ENCODE measurements around the gene BRCA2. TPM values are rescaled to one million over a fixed set of nuclear protein-coding genes. Genes with fewer than 3 reads are reported as not detected.

BRCA2 gene
- total RNA-seq, 1 experiment from 2014 or later = 16.8 TPM

GRCh38 chr13:32320528-32320927 lies 5.2 kb downstream of the BRCA2 start:
- Histone ChIP-seq H3K9ac (ENCODE audit: low read length) (no peak overlapping the region), H3K4me3 (ENCODE audit: low read length) (no peak overlapping the region), H3K27ac (ENCODE audit: low read length) (peak overlapping the region; percentile 61), H3K4me1 (ENCODE audit: insufficient read depth, low read length) (peaks cover 28% of the 10 kb centered on the region), H3K36me3 (ENCODE audit: low read depth, low read length) (no peaks in the 10 kb centered on the region; the same call in 1 of the 2 replicates), H3K27me3 (ENCODE audit: low read length) (no peaks in the 10 kb centered on the region), H4K20me1 (ENCODE audit: low read length) (no peaks in the 10 kb centered on the region), H3K79me2 (ENCODE audit: low read length) (peaks cover 12% of the 10 kb centered on the region), H3K9me2 (replicated peaks; ENCODE audit: low read length) (no peaks in the 10 kb centered on the region), H3K4me2 (ENCODE audit: low read length) (peak overlapping the region; percentile 58), H2AFZ (ENCODE audit: low read length) (no peak overlapping the region), H3K9me3 (ENCODE audit: low read length) (no peaks in the 10 kb centered on the region), H3F3A (ENCODE audit: low read length, unreplicated experiment) (no peaks in the 10 kb centered on the region)
- BruUV-seq (replicated peaks) = no TSS peak
- POLR2A ChIA-PET (ENCODE audit: unreplicated experiment) = no interaction called here
- DNase-seq (peak; percentile 62), ATAC-seq (peak; percentile 62)
- TF ChIP-seq CTCF (conservative IDR thresholded peaks at IDR 0.05; ENCODE audit: low read depth, low read length) (no peak), EZH2phosphoT487 (IDR thresholded peaks at IDR 0.05; ENCODE audit: borderline replicate concordance, low read length) (no peak), EZH2 (IDR thresholded peaks at IDR 0.05; ENCODE audit: low read length, unreplicated experiment) (no peak)
- CTCF ChIA-PET = no interaction called here
- intact Hi-C loops (cut with micrococcal nuclease) = no loop called here

GRCh38 chr13:32323912-32324311 lies 8.6 kb downstream of the BRCA2 start:
- DNase-seq = peak; percentile 57
- 0 out of 2 replicates have a peak overlapping the region, but pooled peaks have one; percentile 16 for H3K27ac ChIP-seq (ENCODE audit: low read length)

More at GRCh38 chr13:32323912-32324311, 8.6 kb downstream of the BRCA2 start:
- ChIA-PET POLR2A (ENCODE audit: unreplicated experiment) (no interaction called here), CTCF (no interaction called here)
- no peaks in the 10 kb centered on the region for H3K79me2 ChIP-seq (ENCODE audit: low read length)
- H3K9ac ChIP-seq (ENCODE audit: low read length) = no peak overlapping the region
- no peaks in the 10 kb centered on the region for H4K20me1 ChIP-seq (ENCODE audit: low read length)
- H3K36me3 ChIP-seq (ENCODE audit: low read depth, low read length) = no peaks in the 10 kb centered on the region; the same call in 1 of the 2 replicates
- no peaks in the 10 kb centered on the region for H3K9me2 ChIP-seq (replicated peaks; ENCODE audit: low read length)
- no peak overlapping the region for H3K4me3 ChIP-seq (ENCODE audit: low read length)
- intact Hi-C loops (cut with micrococcal nuclease) = no loop called here
- no peaks in the 10 kb centered on the region for H3K27me3 ChIP-seq (ENCODE audit: low read length)
- peak overlapping the region; percentile 27; the same call in 1 of the 2 replicates for H3K4me2 ChIP-seq (ENCODE audit: low read length)
- H3K9me3 ChIP-seq (ENCODE audit: low read length) = no peaks in the 10 kb centered on the region
- H2AFZ ChIP-seq (ENCODE audit: low read length) = no peak overlapping the region
- H3K4me1 ChIP-seq (ENCODE audit: insufficient read depth, low read length) = peaks cover 21% of the 10 kb centered on the region
- BruUV-seq (replicated peaks) = no TSS peak
- ATAC-seq = peak; percentile 66
- no peaks in the 10 kb centered on the region for H3F3A ChIP-seq (ENCODE audit: low read length, unreplicated experiment)
- no peak for TF ChIP-seq CTCF (conservative IDR thresholded peaks at IDR 0.05; ENCODE audit: low read depth, low read length)
- TF ChIP-seq EZH2 (IDR thresholded peaks at IDR 0.05; ENCODE audit: low read length, unreplicated experiment) = no peak
- no peak for TF ChIP-seq EZH2phosphoT487 (IDR thresholded peaks at IDR 0.05; ENCODE audit: borderline replicate concordance, low read length)

Data from PC-3 (cell line).